Cardiac fibroblast (primary cell): ENCODE results near the gene ICAM4.

Experiments used
- DNase-seq, 2 donors: peaks; one replicate each; pipeline versions ENCODE4 v3.0.0 to v3.0.0-alpha.2; 2010; ENCODE audit warnings: low read depth in 2 of 2
- H3K4me3 ChIP-seq, 2 donors: replicated peaks in 1 of 2; 1 replicate in 1 of 2; 2 replicates in 1 of 2; pipeline ENCODE4 v1.5.1; 2011; ENCODE audit warnings: low read depth in 2 of 2, low read length in 2 of 2, mild to moderate bottlenecking in 2 of 2, moderate library complexity in 1 of 2
- CTCF ChIP-seq: IDR thresholded peaks from one replicate; pipeline ENCODE4 v1.5.1; 2011; ENCODE audit warnings: low read depth, mild to moderate bottlenecking, low read length, inconsistent platforms

ICAM4 gene

GRCh38 chr19:10268071-10268470, 18.7 kb upstream of the ICAM4 start:
- no peak for DNase-seq
- no peak for TF ChIP-seq CTCF
- no peak overlapping the region for H3K4me3 ChIP-seq

- peak; percentile 98 for TF ChIP-seq CTCF
- H3K4me3 ChIP-seq = peak overlapping the region in 1 of 2 donors; percentile 66
- peak; percentile 82 to 85 for DNase-seq
Observed at GRCh38 chr19:10269333-10270179, 17.2 kb upstream of the ICAM4 start.

- TF ChIP-seq CTCF = no peak
- H3K4me3 ChIP-seq = peak overlapping the region; percentile 65 to 66
- peak in 1 of 2 donors; percentile 55 for DNase-seq
Observed at GRCh38 chr19:10270180-10270615, 16.6 kb upstream of the ICAM4 start.

- no peak for TF ChIP-seq CTCF
- DNase-seq = peak; percentile 90 to 94
- H3K4me3 ChIP-seq = peak within 1 kb of the TSS; percentile 65 to 66
Observed at GRCh38 chr19:10270616-10271394, 15.9 kb upstream of the ICAM4 start, which contains the start of gene ICAM1. Gene ICAM1, plus strand, starts transcription at chr19:10271120. Its CDS starts 40 bp downstream, at chr19:10271160.

GRCh38 chr19:10271543-10272086, 15.1 kb upstream of the ICAM4 start:
- TF ChIP-seq CTCF = no peak
- DNase-seq = peak; percentile 45 to 66
- peak overlapping the region; percentile 65 to 66 for H3K4me3 ChIP-seq

GRCh38 chr19:10274589-10274988, 12.2 kb upstream of the ICAM4 start:
- DNase-seq = no peak
- H3K4me3 ChIP-seq = no peak overlapping the region
- no peak for TF ChIP-seq CTCF
